Activated CD4-positive, alpha-beta T cell treated with anti-CD3 and anti-CD28 coated beads, Interleukin-2, amount 50 U/mL, for 24 hours (primary cell): ENCODE measurements around the gene KCND1.
"Not testable (repeated sequence)": the region's sequence is repeated elsewhere in the genome, so short reads cannot be mapped to it uniquely, and the experiment has no call there.

Source experiments
- DNase-seq, 2 donors: peaks; one replicate each; pipeline ENCODE4 v3.0.0-alpha.2; 2020; ENCODE audit warnings: low read depth in 1 of 2, low spot score in 1 of 2

Gene KCND1

GRCh38 chrX:48971249-48972219 is at the start of gene KCND1:
Gene KCND1, minus strand, starts transcription at chrX:48971844. Its CDS starts 1,573 bp downstream, at chrX:48970271.
- no peak for DNase-seq

GRCh38 chrX:49019599-49020249 is 48.1 kb upstream of the KCND1 start:
- DNase-seq = no peak

DNA sequence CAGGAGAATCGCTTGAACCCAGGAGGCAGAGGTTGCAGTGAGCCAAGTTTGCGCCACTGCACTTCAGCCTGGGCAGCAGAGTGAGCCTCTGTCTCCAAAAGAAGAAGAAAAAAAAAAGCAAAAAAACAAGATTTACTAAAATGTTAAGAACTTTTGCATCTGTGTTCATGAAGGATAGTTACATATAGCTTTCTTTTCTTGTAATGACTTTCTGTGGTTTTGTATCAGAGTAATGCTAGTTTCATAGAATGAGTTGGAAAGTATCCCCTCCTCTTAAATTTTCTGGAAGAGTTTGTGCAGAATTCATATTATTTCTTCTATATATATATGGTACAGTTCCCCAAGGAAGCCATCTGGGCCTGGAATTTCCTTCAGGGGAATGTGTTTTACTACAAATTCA is 47.4 kb upstream of the KCND1 start:
- no peak for DNase-seq

DNA sequence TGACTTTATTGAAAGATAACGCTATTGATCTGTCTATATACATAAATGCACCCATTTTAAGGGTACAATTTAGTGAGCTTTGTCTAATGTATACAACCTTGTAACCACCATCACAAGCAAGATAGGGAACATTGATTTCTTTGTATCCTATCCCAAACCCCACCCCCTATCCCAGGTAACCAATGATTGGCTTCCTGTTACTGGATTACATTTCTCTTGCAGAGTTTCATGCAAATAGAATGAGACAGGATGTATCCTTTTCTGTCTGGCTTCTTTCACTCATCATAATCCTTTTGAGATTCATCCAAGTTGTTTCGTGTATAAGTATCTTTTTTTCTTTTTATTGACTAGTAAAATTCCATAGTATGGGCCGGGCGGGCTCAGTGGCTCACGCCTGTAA is 32.1 kb upstream of the KCND1 start:
- no peak for DNase-seq

DNA sequence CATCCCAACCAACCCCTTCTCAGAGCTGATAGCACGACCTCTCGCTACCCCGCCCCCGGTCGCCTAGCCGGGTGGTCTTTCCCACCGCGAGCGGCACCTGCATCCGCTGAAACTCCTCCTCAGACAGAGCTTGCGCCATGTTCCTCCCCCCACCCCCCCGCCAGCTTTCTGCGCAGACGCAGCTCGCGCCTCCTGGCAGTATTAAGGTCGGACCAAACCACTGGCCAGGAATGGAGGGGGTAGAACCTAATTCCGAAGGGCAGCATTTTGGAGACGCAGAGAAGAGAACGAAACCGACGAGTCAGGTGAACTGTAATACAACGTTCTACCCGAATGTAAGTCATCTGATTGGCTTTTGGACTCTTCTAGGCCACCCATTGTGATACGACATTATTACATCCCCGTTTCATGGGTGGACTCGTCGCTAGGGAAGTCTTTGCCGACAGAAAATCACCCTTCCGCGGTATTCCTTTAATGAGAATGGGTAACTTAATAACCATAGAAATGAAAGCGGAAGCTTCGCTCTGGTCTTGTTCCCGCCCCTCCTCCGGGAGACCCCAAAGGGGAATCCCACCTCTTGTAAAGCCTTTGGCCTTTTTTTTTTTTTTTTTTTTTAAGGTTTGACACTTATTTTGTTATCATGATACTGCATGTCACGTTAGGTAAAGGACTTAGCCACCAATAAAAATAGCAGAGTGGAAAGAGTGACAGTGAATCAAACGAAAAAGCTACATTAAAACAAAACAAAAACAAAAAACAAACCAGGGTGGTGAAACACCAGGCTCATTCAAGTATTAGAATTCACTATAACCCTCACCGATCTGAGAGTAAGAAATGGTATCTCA is 30.7 kb upstream of the KCND1 start, which contains the start of gene GRIPAP1:
Gene GRIPAP1 (minus strand): TSS at position 174 of the 845 bp plus-strand sequence. CDS start 35 bp downstream, at position 139.
- peak; percentile 56 to 65 for DNase-seq

DNA sequence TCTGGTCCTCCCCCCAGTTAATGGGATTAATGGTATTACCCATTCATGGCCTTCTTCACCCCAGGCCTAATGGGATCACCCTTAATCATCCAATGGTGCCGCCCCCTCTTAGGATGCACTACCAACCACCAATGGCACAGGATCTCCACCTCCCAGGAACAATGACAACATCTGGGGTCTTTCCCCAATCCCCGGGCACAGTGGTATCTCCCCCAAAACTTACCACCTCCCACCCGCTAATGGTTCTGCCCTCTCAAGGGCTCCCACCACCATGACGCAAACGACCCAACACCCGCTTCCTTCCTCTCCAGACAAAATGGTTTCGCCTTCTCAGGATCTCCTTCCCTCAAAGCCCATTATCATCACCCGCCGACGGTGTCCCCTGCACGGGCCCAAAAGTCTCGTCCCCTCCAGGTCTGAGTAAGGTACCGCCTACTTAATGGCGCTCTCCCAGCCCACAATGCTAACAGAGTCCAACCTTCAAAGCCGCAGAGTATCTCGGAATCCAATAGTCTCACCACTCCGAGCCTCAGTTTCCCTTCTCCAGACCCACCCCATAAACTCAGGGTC is 30.0 kb upstream of the KCND1 start:
- DNase-seq = peak in 1 of 2 donors; percentile 19

GRCh38 chrX:49000636-49001035 is 29.0 kb upstream of the KCND1 start:
- no peak for DNase-seq

DNA sequence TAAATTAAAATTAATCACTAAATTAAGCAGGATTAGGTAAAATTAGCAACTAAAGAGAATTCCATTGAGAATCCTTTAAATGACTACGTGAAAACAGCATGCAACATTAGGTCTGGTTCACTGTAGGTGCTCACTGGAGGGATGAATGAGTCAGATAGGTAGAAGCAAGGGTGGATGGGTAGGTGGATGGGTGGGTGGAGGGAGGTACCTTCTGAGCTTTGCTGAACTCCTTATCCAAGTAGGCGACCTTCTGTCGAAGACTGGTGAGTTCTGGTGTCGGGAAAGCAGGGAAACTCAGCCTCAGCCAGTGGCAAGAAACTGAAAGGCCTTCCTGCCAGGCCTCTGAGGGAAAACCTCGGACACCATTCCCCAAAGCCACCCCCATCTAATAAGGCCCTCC is 27.4 kb upstream of the KCND1 start:
- no peak for DNase-seq

DNA sequence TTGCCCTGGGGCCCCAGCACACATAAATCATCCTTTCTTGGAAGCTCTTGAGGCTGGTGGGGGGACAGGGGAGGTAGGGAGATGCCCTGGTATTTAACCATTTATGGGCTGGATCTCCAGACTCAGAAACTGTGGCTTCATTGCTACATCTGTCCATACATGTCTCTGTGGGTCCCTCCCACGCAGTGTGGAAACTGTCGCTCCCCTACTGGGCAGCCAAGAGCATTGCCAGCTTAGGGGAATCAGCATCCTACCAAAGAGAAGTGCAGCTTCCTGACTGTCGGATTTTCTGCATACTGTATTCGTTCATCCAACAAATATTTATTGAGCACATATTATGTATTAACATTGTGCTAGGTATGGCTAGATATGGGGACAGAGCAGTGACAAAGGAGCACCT is 26.7 kb upstream of the KCND1 start:
- no peak for DNase-seq

GRCh38 chrX:48997865-48998264 is 26.2 kb upstream of the KCND1 start:
- no peak for DNase-seq

DNA sequence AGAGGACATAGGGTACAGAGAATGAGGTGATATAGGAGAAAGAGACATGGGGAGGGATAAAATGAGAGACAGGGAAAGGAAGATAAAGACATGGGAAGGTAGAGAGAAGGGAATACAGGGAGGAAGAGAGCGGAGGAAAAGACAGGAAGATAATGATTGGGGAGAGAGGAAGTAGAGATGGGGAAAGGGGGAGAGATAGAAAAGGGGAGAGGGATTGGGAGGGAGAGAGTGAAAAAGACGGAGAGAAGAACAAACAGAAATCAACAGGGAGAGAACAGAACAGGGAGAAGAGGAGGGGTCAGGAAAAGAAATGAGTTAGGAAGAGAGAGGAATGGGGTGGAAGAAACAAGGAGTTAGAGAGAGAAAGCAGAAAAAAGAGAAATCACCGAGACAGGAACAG is 25.8 kb upstream of the KCND1 start:
- DNase-seq = no peak

- DNase-seq = no peak
Measured at GRCh38 chrX:48996969-48997368, 25.3 kb upstream of the KCND1 start.

DNA sequence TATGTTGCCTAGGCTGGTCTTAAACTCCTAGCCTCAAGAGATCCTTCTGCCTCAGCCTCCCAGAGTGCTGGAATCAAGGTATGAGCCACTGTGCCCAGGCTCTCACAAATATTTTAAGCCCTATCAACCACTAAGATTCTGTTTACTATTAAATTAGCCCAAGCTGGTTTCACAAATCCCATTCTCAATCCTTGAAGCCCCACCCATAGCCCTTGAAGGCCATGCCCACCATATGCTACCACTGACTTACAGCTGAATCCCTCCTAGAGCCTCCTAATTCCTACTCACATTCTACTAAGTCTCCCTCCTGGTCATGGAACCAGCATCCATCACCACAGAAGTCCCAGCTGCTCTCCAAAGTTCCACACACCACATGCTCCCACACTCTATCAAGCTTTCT is 20.7 kb upstream of the KCND1 start:
- no peak for DNase-seq

GRCh38 chrX:48989483-48989882 is 17.8 kb upstream of the KCND1 start:
- DNase-seq = no peak

DNA sequence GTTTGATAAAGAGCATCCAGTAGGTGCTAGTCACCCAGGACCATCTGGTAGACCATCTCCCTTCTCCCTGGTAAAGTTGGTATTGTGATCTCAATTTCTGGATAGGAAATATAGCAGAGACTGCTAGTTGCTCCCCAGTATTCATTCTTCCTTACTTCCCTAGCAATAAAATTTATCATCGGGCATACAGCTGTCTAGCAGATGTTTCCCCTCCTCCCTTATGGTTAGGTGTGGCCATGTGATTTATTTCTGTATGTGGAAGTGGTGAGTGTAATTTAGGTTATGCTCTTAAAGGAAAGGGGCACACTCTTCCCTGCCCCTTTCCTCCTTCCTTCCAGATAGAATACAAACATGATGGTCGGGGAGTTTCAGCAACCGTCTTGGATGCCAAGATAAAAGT is 12.3 kb upstream of the KCND1 start:
- DNase-seq = no peak

- DNase-seq = no peak
Measured at GRCh38 chrX:48983081-48983480, 11.4 kb upstream of the KCND1 start.

DNA sequence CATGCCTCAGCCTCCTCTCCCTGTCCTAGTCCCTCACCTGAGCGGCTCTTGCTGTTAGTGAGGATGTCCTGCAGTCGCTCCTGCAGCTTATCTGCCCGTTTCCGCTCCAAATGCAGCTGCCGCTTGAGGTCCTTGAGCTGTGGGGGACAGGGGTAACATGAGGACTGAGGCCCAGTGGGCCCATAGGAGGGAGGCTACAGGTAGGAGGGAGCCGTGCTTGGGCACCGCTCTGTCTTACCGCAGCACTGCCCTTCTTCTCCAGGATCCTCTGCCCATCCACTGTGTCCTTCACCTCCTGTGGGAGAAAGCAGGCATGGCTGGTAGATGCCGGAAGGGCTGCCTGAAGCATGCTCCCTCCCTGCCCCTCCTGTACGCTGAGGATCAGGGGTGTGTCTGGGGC is 9.5 kb upstream of the KCND1 start:
- DNase-seq = no peak

GRCh38 chrX:48980341-48980740 is 8.7 kb upstream of the KCND1 start:
- not testable (repeated sequence) for DNase-seq

DNA sequence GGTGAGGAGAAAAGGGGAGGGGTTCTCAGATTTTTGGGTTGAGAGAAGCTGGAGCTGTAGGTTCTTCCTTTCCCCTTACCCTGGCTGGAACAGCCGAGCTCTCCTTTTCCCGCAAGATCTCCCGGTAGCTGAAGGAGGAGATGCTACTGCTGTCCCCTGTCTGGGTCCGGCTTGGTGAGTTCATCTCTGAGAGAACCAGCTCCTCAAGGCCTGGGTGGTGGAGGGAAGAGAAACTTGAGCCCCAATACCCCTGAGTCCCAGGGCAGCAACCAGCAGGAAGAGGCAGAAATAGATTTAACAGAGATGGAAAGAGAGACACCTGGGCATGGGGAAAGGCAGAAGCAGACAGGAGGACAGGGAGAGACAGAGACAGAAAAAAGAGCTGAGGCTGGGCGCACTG is 6.6 kb upstream of the KCND1 start:
- no peak for DNase-seq

DNA sequence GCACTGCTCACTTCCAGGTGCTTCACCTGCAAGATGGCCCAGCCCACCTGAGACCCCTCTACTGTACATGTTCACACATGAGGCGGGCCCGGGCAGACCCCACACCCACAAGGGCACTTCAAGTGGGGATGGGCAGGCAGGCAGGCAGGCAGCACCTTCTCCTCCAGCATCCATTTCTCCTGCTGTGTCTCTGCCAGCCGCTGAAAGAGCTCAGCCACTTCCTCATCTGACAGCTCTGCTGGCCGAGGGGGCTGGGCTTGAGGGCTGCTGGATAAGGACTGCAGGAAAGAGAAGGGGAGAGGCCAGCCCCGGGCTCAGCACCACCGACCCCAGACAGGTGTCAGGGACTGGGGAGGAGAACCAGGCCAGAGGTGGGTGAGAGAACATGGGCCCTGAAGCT is 4.4 kb upstream of the KCND1 start:
- DNase-seq = no peak

- DNase-seq = no peak
Measured at GRCh38 chrX:48975541-48975940, 3.9 kb upstream of the KCND1 start.
